A549 (cell line): Measurements from ENCODE around the gene GNPDA1.

Experiments
- BHLHE40 ChIP-seq: IDR thresholded peaks from 2 replicates; pipeline ENCODE4 v1.6.1; 2012; ENCODE audit warnings: low read depth, low read length, inconsistent platforms
- CEBPB ChIP-seq, 2 experiments: fragments of >200 bp in 1 of 2; sonication (Bioruptor Twin) in 1 of 2; formaldehyde crosslinking in 1 of 2; IDR thresholded peaks; 2 replicates each; pipeline ENCODE4 v1.6.1; 2012 to 2016
- CTCF ChIP-seq: fragments of >200 bp; sonication (Bioruptor Twin); formaldehyde crosslinking; IDR thresholded peaks from 3 replicates; pipeline ENCODE4 v1.5.1; 2016
- ESRRA ChIP-seq: fragments of 150-350 bp; IDR thresholded peaks from 2 replicates; pipeline ENCODE4 v1.6.1; 2014; ENCODE audit warnings: mild to moderate bottlenecking, low read length, borderline replicate concordance
- MAFK ChIP-seq: fragments of 450-650 bp; IDR thresholded peaks from 2 replicates; pipeline ENCODE4 v1.6.1; 2014; ENCODE audit not compliant: partially characterized antibody
- MAX ChIP-seq: IDR thresholded peaks from 2 replicates; pipeline ENCODE4 v1.6.1; 2012
- MAZ ChIP-seq: fragments of 150-350 bp; IDR thresholded peaks from 2 replicates; pipeline ENCODE4 v1.6.1; 2014; ENCODE audit warnings: antibody characterized with exemption, low read depth, low read length, borderline replicate concordance
- MYC ChIP-seq: IDR thresholded peaks from 2 replicates; pipeline ENCODE4 v1.6.1; 2012; ENCODE audit warnings: mild to moderate bottlenecking, inconsistent platforms, low read length, improper control_type of control experiment, borderline replicate concordance
- NR3C1 ChIP-seq: fragments of >200 bp; sonication (Bioruptor Twin); formaldehyde crosslinking; IDR thresholded peaks from 3 replicates; pipeline ENCODE4 v1.6.1; 2017
- POLR2A ChIP-seq: IDR thresholded peaks from 2 replicates; pipeline ENCODE4 v1.6.1; 2012; ENCODE audit warnings: mild to moderate bottlenecking, low read length
- RAD21 ChIP-seq, 2 experiments: fragments of >200 bp in 1 of 2; sonication (Bioruptor Twin) in 1 of 2; formaldehyde crosslinking in 1 of 2; IDR thresholded peaks in 1 of 2; conservative IDR thresholded peaks in 1 of 2; 2 replicates in 1 of 2; 3 replicates in 1 of 2; pipeline ENCODE4 v1.6.1; 2012 to 2018; ENCODE audit warnings: inconsistent platforms in 1 of 2
- SMC3 ChIP-seq: fragments of >200 bp; sonication (Bioruptor Twin); formaldehyde crosslinking; IDR thresholded peaks from 3 replicates; pipeline ENCODE4 v1.6.1; 2018; ENCODE audit warnings: inconsistent platforms
- TF ChIP-seq, protein P1 (sequence below): fragments of 200-600 bp; sonication (generic); IDR thresholded peaks from 2 replicates; pipeline ENCODE4 v1.6.1; 2016; ENCODE audit warnings: antibody characterized with exemption, mild to moderate bottlenecking, moderate library complexity

DNA sequence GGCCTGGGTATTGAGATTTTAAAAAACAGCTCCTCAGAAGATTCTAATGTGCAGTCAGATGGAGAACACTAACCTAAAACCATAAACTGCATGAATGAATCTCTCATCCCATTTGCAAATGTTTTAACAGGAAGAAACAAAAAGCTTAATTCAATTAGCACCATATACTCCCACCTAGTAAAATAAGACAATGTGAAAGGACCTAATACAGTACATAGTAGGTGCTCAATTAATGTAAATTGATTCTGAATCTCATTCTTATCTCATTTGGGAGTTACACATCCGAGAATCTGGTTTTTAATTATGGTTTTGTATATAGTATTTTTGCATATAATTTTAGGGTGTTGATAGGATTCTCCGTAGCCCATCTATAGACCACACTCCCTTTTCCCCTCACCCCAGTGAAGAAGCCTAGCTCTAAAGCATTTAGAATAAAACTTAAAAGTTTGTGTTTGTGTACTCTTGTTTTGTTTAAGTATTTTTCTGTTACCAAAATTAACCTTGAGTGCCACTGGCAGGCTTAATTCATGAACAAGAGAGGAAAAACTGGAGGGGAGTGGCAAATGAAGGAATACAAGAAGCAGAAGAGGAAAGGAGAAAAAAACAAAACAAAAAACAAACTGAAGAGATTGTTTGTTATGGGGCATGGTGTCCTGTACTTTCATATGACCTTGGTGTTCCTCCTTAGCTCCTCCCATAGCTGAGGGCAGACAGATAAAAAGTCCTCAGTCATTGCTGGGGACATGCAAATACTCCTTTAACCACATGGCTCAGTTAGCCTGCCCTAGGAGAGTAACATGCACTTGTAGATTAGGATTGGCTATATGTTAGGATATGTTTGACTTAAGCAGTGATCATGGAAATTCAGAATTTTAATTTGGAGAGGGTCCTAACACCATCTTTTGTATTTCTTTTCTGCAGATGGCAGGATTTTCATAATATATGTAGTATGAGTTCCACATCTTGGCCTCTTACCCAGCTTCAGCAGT lies 42.8 kb downstream of the GNPDA1 start:
- TF ChIP-seq POLR2A (no peak), CTCF (no peak), SMC3 (no peak), MAX (no peak), MYC (no peak), MAFK (no peak), BHLHE40 (no peak), CEBPB (IDR thresholded peaks at IDR 0.05) (no peak), ESRRA (no peak), MAZ (no peak), RAD21 (conservative IDR thresholded peaks at IDR 0.05 in 1 of 2, IDR thresholded peaks at IDR 0.05 in 1 of 2) (no peak), NR3C1 (no peak)
- TF ChIP-seq, protein P1, sequence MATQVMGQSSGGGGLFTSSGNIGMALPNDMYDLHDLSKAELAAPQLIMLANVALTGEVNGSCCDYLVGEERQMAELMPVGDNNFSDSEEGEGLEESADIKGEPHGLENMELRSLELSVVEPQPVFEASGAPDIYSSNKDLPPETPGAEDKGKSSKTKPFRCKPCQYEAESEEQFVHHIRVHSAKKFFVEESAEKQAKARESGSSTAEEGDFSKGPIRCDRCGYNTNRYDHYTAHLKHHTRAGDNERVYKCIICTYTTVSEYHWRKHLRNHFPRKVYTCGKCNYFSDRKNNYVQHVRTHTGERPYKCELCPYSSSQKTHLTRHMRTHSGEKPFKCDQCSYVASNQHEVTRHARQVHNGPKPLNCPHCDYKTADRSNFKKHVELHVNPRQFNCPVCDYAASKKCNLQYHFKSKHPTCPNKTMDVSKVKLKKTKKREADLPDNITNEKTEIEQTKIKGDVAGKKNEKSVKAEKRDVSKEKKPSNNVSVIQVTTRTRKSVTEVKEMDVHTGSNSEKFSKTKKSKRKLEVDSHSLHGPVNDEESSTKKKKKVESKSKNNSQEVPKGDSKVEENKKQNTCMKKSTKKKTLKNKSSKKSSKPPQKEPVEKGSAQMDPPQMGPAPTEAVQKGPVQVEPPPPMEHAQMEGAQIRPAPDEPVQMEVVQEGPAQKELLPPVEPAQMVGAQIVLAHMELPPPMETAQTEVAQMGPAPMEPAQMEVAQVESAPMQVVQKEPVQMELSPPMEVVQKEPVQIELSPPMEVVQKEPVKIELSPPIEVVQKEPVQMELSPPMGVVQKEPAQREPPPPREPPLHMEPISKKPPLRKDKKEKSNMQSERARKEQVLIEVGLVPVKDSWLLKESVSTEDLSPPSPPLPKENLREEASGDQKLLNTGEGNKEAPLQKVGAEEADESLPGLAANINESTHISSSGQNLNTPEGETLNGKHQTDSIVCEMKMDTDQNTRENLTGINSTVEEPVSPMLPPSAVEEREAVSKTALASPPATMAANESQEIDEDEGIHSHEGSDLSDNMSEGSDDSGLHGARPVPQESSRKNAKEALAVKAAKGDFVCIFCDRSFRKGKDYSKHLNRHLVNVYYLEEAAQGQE: no peak
